ENCODE measurements around the gene CMTR1.

CMTR1 gene

GRCh38 chr6:37501632-37502491 lies 68.8 kb downstream of the CMTR1 start:
- no peak overlapping the region for H3K4me3 ChIP-seq (ENCODE audit: low read length in 2 of 2)
- peaks cover 5 to 7% of the 10 kb centered on the region in 2 donors for H3K4me1 ChIP-seq (ENCODE audit: control insufficient read depth in 2 of 2, insufficient read depth in 2 of 2, low read length in 2 of 2)
- H3K9ac ChIP-seq (ENCODE audit: low read depth in 1 of 2, low read length in 2 of 2): peak overlapping the region in 1 of 2 donors; percentile 41
- no peaks in the 10 kb centered on the region for H3K9me3 ChIP-seq (ENCODE audit: control insufficient read depth in 2 of 2, low read length in 2 of 2)
- peak overlapping the region; percentile 30 to 63 for H3K27ac ChIP-seq (ENCODE audit: low read depth in 2 of 2, low read length in 2 of 2)
- H3K36me3 ChIP-seq (ENCODE audit: control insufficient read depth in 2 of 2, insufficient read depth in 2 of 2, low read length in 2 of 2): no peaks in the 10 kb centered on the region
- H3K27me3 ChIP-seq (ENCODE audit: control insufficient read depth in 2 of 2, insufficient read depth in 2 of 2, low read length in 2 of 2): no peaks in the 10 kb centered on the region

GRCh38 chr6:37502703-37503291 lies 69.8 kb downstream of the CMTR1 start:
- H3K36me3 ChIP-seq (ENCODE audit: control insufficient read depth in 2 of 2, insufficient read depth in 2 of 2, low read length in 2 of 2): no peaks in the 10 kb centered on the region
- H3K4me1 ChIP-seq (ENCODE audit: control insufficient read depth in 2 of 2, insufficient read depth in 2 of 2, low read length in 2 of 2): peaks cover 5 to 7% of the 10 kb centered on the region in 2 donors
- H3K9ac ChIP-seq (ENCODE audit: low read depth in 1 of 2, low read length in 2 of 2): peak overlapping the region in 1 of 2 donors; percentile 41
- H3K4me3 ChIP-seq (ENCODE audit: low read length in 2 of 2): no peak overlapping the region
- no peaks in the 10 kb centered on the region for H3K27me3 ChIP-seq (ENCODE audit: control insufficient read depth in 2 of 2, insufficient read depth in 2 of 2, low read length in 2 of 2)
- no peaks in the 10 kb centered on the region for H3K9me3 ChIP-seq (ENCODE audit: control insufficient read depth in 2 of 2, low read length in 2 of 2)
- H3K27ac ChIP-seq (ENCODE audit: low read depth in 2 of 2, low read length in 2 of 2): peak overlapping the region; percentile 30 to 63

GRCh38 chr6:37503309-37503965 lies 70.4 kb downstream of the CMTR1 start:
- peaks cover 5 to 7% of the 10 kb centered on the region in 2 donors for H3K4me1 ChIP-seq (ENCODE audit: control insufficient read depth in 2 of 2, insufficient read depth in 2 of 2, low read length in 2 of 2)
- H3K36me3 ChIP-seq (ENCODE audit: control insufficient read depth in 2 of 2, insufficient read depth in 2 of 2, low read length in 2 of 2): no peaks in the 10 kb centered on the region
- H3K27ac ChIP-seq (ENCODE audit: low read depth in 2 of 2, low read length in 2 of 2): peak overlapping the region; percentile 25 to 59
- H3K9me3 ChIP-seq (ENCODE audit: control insufficient read depth in 2 of 2, low read length in 2 of 2): no peaks in the 10 kb centered on the region
- no peak overlapping the region for H3K9ac ChIP-seq (ENCODE audit: low read depth in 1 of 2, low read length in 2 of 2)
- no peaks in the 10 kb centered on the region for H3K27me3 ChIP-seq (ENCODE audit: control insufficient read depth in 2 of 2, insufficient read depth in 2 of 2, low read length in 2 of 2)
- no peak overlapping the region for H3K4me3 ChIP-seq (ENCODE audit: low read length in 2 of 2)

- Histone ChIP-seq H3K9ac (ENCODE audit: low read depth in 1 of 2, low read length in 2 of 2) (no peak overlapping the region), H3K4me1 (ENCODE audit: control insufficient read depth in 2 of 2, insufficient read depth in 2 of 2, low read length in 2 of 2) (peaks cover 5% of the 10 kb centered on the region in 2 donors)
Observed at GRCh38 chr6:37504024-37504423, 71.0 kb downstream of the CMTR1 start.

GRCh38 chr6:37506479-37506878 lies 73.5 kb downstream of the CMTR1 start:
- Histone ChIP-seq H3K4me1 (ENCODE audit: control insufficient read depth in 2 of 2, insufficient read depth in 2 of 2, low read length in 2 of 2) (peaks cover 0 to 2% of the 10 kb centered on the region in 2 donors), H3K36me3 (ENCODE audit: control insufficient read depth in 2 of 2, insufficient read depth in 2 of 2, low read length in 2 of 2) (no peaks in the 10 kb centered on the region), H3K9me3 (ENCODE audit: control insufficient read depth in 2 of 2, low read length in 2 of 2) (no peaks in the 10 kb centered on the region), H3K27me3 (ENCODE audit: control insufficient read depth in 2 of 2, insufficient read depth in 2 of 2, low read length in 2 of 2) (no peaks in the 10 kb centered on the region), H3K9ac (ENCODE audit: low read depth in 1 of 2, low read length in 2 of 2) (no peak overlapping the region), H3K4me3 (ENCODE audit: low read length in 2 of 2) (no peak overlapping the region), H3K27ac (ENCODE audit: low read depth in 2 of 2, low read length in 2 of 2) (no peak overlapping the region)

More at GRCh38 chr6:37504024-37504423, 71.0 kb downstream of the CMTR1 start:
- Histone ChIP-seq H3K4me3 (ENCODE audit: low read length in 2 of 2) (no peak overlapping the region), H3K27ac (ENCODE audit: low read depth in 2 of 2, low read length in 2 of 2) (no peak overlapping the region), H3K9me3 (ENCODE audit: control insufficient read depth in 2 of 2, low read length in 2 of 2) (no peaks in the 10 kb centered on the region), H3K36me3 (ENCODE audit: control insufficient read depth in 2 of 2, insufficient read depth in 2 of 2, low read length in 2 of 2) (no peaks in the 10 kb centered on the region), H3K27me3 (ENCODE audit: control insufficient read depth in 2 of 2, insufficient read depth in 2 of 2, low read length in 2 of 2) (no peaks in the 10 kb centered on the region)

- Histone ChIP-seq H3K9me3 (ENCODE audit: control insufficient read depth in 2 of 2, low read length in 2 of 2) (no peaks in the 10 kb centered on the region), H3K27me3 (ENCODE audit: control insufficient read depth in 2 of 2, insufficient read depth in 2 of 2, low read length in 2 of 2) (no peaks in the 10 kb centered on the region), H3K4me3 (ENCODE audit: low read length in 2 of 2) (no peak overlapping the region), H3K27ac (ENCODE audit: low read depth in 2 of 2, low read length in 2 of 2) (no peak overlapping the region), H3K9ac (ENCODE audit: low read depth in 1 of 2, low read length in 2 of 2) (no peak overlapping the region), H3K4me1 (ENCODE audit: control insufficient read depth in 2 of 2, insufficient read depth in 2 of 2, low read length in 2 of 2) (peaks cover 0 to 2% of the 10 kb centered on the region in 2 donors), H3K36me3 (ENCODE audit: control insufficient read depth in 2 of 2, insufficient read depth in 2 of 2, low read length in 2 of 2) (no peaks in the 10 kb centered on the region)
Observed at GRCh38 chr6:37507077-37507476, 74.1 kb downstream of the CMTR1 start.

GRCh38 chr6:37507690-37508421 lies 74.8 kb downstream of the CMTR1 start:
- H3K36me3 ChIP-seq (ENCODE audit: control insufficient read depth in 2 of 2, insufficient read depth in 2 of 2, low read length in 2 of 2): no peaks in the 10 kb centered on the region
- H3K27ac ChIP-seq (ENCODE audit: low read depth in 2 of 2, low read length in 2 of 2): no peak overlapping the region
- H3K4me3 ChIP-seq (ENCODE audit: low read length in 2 of 2): no peak overlapping the region
- H3K4me1 ChIP-seq (ENCODE audit: control insufficient read depth in 2 of 2, insufficient read depth in 2 of 2, low read length in 2 of 2): peaks cover 0 to 2% of the 10 kb centered on the region in 2 donors
- H3K27me3 ChIP-seq (ENCODE audit: control insufficient read depth in 2 of 2, insufficient read depth in 2 of 2, low read length in 2 of 2): peaks cover 0 to 4% of the 10 kb centered on the region in 2 donors
- no peaks in the 10 kb centered on the region for H3K9me3 ChIP-seq (ENCODE audit: control insufficient read depth in 2 of 2, low read length in 2 of 2)
- no peak overlapping the region for H3K9ac ChIP-seq (ENCODE audit: low read depth in 1 of 2, low read length in 2 of 2)

- Histone ChIP-seq H3K27me3 (ENCODE audit: control insufficient read depth in 2 of 2, insufficient read depth in 2 of 2, low read length in 2 of 2) (peaks cover 3 to 8% of the 10 kb centered on the region in 2 donors), H3K9me3 (ENCODE audit: control insufficient read depth in 2 of 2, low read length in 2 of 2) (no peaks in the 10 kb centered on the region), H3K4me3 (ENCODE audit: low read length in 2 of 2) (no peak overlapping the region), H3K9ac (ENCODE audit: low read depth in 1 of 2, low read length in 2 of 2) (no peak overlapping the region), H3K27ac (ENCODE audit: low read depth in 2 of 2, low read length in 2 of 2) (no peak overlapping the region), H3K36me3 (ENCODE audit: control insufficient read depth in 2 of 2, insufficient read depth in 2 of 2, low read length in 2 of 2) (no peaks in the 10 kb centered on the region), H3K4me1 (ENCODE audit: control insufficient read depth in 2 of 2, insufficient read depth in 2 of 2, low read length in 2 of 2) (peaks cover 0 to 3% of the 10 kb centered on the region in 2 donors)
Observed at GRCh38 chr6:37511201-37511600, 78.2 kb downstream of the CMTR1 start.

GRCh38 chr6:37511910-37512399 lies 78.9 kb downstream of the CMTR1 start:
- Histone ChIP-seq H3K9me3 (ENCODE audit: control insufficient read depth in 2 of 2, low read length in 2 of 2) (no peaks in the 10 kb centered on the region), H3K27ac (ENCODE audit: low read depth in 2 of 2, low read length in 2 of 2) (no peak overlapping the region), H3K27me3 (ENCODE audit: control insufficient read depth in 2 of 2, insufficient read depth in 2 of 2, low read length in 2 of 2) (peaks cover 3 to 8% of the 10 kb centered on the region in 2 donors), H3K36me3 (ENCODE audit: control insufficient read depth in 2 of 2, insufficient read depth in 2 of 2, low read length in 2 of 2) (no peaks in the 10 kb centered on the region), H3K4me3 (ENCODE audit: low read length in 2 of 2) (no peak overlapping the region), H3K4me1 (ENCODE audit: control insufficient read depth in 2 of 2, insufficient read depth in 2 of 2, low read length in 2 of 2) (peaks cover 0 to 6% of the 10 kb centered on the region in 2 donors), H3K9ac (ENCODE audit: low read depth in 1 of 2, low read length in 2 of 2) (no peak overlapping the region)
